Activated CD4-positive, alpha-beta T cell treated with anti-CD3 and anti-CD28 coated beads, Interleukin-2, amount 50 U/mL, for 24 hours (primary cell): ENCODE results near the gene MXRA7.
"Not testable (repeated sequence)": the region's sequence is repeated elsewhere in the genome, so short reads cannot be mapped to it uniquely, and the experiment has no call there.

Experiments used
- DNase-seq, 2 donors: peaks; one replicate each; pipeline ENCODE4 v3.0.0-alpha.2; 2020; ENCODE audit warnings: low read depth in 1 of 2, low spot score in 1 of 2

The MXRA7 gene

GRCh38 chr17:76735586-76736348, 25.0 kb upstream of the MXRA7 start:
- no peak for DNase-seq

- DNase-seq = no peak
Measured at GRCh38 chr17:76735006-76735405, 24.2 kb upstream of the MXRA7 start.

- no peak for DNase-seq
Measured at GRCh38 chr17:76734080-76734840, 23.5 kb upstream of the MXRA7 start.

- DNase-seq = no peak
Measured at GRCh38 chr17:76733618-76733957, 22.8 kb upstream of the MXRA7 start.

- no peak for DNase-seq
Measured at GRCh38 chr17:76732734-76733617, 22.2 kb upstream of the MXRA7 start.

- DNase-seq = not testable (repeated sequence)
Measured at GRCh38 chr17:76731800-76732733, 21.3 kb upstream of the MXRA7 start.

- no peak for DNase-seq
Measured at GRCh38 chr17:76727745-76728456, 17.1 kb upstream of the MXRA7 start.

- peak in 1 of 2 donors; percentile 65 for DNase-seq
Measured at GRCh38 chr17:76726776-76727718, 16.3 kb upstream of the MXRA7 start, which contains the start of gene METTL23. Gene METTL23 (plus strand): TSS chr17:76726839. CDS start chr17:76729711, 2,872 bp downstream.

GRCh38 chr17:76726231-76726775, 15.5 kb upstream of the MXRA7 start, which contains the start of gene JMJD6:
Gene JMJD6 (minus strand): TSS chr17:76726606. CDS start chr17:76726475, 131 bp downstream.
- peak; percentile 86 to 93 for DNase-seq

GRCh38 chr17:76725580-76726230, 14.9 kb upstream of the MXRA7 start:
- peak; percentile 44 to 49 for DNase-seq

- no peak for DNase-seq
Measured at GRCh38 chr17:76723812-76724211, 13.0 kb upstream of the MXRA7 start.

GRCh38 chr17:76722977-76723376, 12.2 kb upstream of the MXRA7 start:
- DNase-seq = not testable (repeated sequence)

- DNase-seq = no peak
Measured at GRCh38 chr17:76722279-76722678, 11.5 kb upstream of the MXRA7 start.

- DNase-seq = no peak
Measured at GRCh38 chr17:76721463-76721862, 10.7 kb upstream of the MXRA7 start.

- no peak for DNase-seq
Measured at GRCh38 chr17:76720941-76721340, 10.2 kb upstream of the MXRA7 start.

- no peak for DNase-seq
Measured at GRCh38 chr17:76720211-76720610, 9.4 kb upstream of the MXRA7 start.

GRCh38 chr17:76718516-76718915, 7.8 kb upstream of the MXRA7 start:
- no peak for DNase-seq

GRCh38 chr17:76716839-76717215, 6.1 kb upstream of the MXRA7 start:
- no peak for DNase-seq
